Chondrocyte (in vitro differentiated cells): ENCODE results near the gene ZNF394. TPM values are rescaled to one million over a fixed set of nuclear protein-coding genes. Genes with fewer than 3 reads are reported as not detected.

ENCODE experiments used
- DNase-seq: peaks from one replicate; pipeline ENCODE4 v3.0.0; 2021; ENCODE audit warnings: mixed read lengths, low spot score
- H3K27ac Mint-ChIP-seq: one replicate; pipeline ENCODE4 v1.8.0; 2021; ENCODE audit warnings: mild to moderate bottlenecking, moderate library complexity, mixed read lengths; ENCODE audit not compliant: unreplicated experiment
- H3K27me3 Mint-ChIP-seq: 2 replicates; pipeline ENCODE4 v1.8.0; 2021; ENCODE audit warnings: low read depth, mixed read lengths
- H3K36me3 Mint-ChIP-seq: 2 replicates; pipeline ENCODE4 v1.8.0; 2021; ENCODE audit warnings: low read depth, mixed read lengths
- H3K4me1 Mint-ChIP-seq: 2 replicates; pipeline ENCODE4 v1.8.0; 2021; ENCODE audit warnings: low read depth, mild to moderate bottlenecking, mixed read lengths
- H3K4me3 Mint-ChIP-seq: one replicate; pipeline ENCODE4 v1.8.0; 2021; ENCODE audit warnings: mild to moderate bottlenecking, moderate library complexity, mixed read lengths; ENCODE audit not compliant: unreplicated experiment
- H3K9me3 Mint-ChIP-seq: 2 replicates; pipeline ENCODE4 v1.8.0; 2021; ENCODE audit warnings: low read depth, mixed read lengths
- total RNA-seq: library from RNA; stranded (reverse); gene quantifications from 3 replicates; pipeline ENCODE4 v1.2.1, GENCODE V29; 2021
- TF ChIP-seq, protein P1 (sequence below): fragments of 200-600 bp; sonication (generic); IDR thresholded peaks from 2 replicates; pipeline ENCODE4 v1.5.0; 2021; ENCODE audit warnings: antibody characterized with exemption, mild to moderate bottlenecking, moderate library complexity

ZNF394 gene
- total RNA-seq, 1 donor from 2014 or later: 15.7 TPM

- TF ChIP-seq, protein P1, sequence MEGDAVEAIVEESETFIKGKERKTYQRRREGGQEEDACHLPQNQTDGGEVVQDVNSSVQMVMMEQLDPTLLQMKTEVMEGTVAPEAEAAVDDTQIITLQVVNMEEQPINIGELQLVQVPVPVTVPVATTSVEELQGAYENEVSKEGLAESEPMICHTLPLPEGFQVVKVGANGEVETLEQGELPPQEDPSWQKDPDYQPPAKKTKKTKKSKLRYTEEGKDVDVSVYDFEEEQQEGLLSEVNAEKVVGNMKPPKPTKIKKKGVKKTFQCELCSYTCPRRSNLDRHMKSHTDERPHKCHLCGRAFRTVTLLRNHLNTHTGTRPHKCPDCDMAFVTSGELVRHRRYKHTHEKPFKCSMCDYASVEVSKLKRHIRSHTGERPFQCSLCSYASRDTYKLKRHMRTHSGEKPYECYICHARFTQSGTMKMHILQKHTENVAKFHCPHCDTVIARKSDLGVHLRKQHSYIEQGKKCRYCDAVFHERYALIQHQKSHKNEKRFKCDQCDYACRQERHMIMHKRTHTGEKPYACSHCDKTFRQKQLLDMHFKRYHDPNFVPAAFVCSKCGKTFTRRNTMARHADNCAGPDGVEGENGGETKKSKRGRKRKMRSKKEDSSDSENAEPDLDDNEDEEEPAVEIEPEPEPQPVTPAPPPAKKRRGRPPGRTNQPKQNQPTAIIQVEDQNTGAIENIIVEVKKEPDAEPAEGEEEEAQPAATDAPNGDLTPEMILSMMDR: no peak
- H3K9me3 Mint-ChIP-seq: peaks cover 43% of the 10 kb centered on the region
- DNase-seq: no peak
- no peaks in the 10 kb centered on the region for H3K4me1 Mint-ChIP-seq
- peaks cover 16% of the 10 kb centered on the region for H3K36me3 Mint-ChIP-seq
- H3K27me3 Mint-ChIP-seq: no peaks in the 10 kb centered on the region
- H3K27ac Mint-ChIP-seq: no peak overlapping the region
- H3K4me3 Mint-ChIP-seq: no peak overlapping the region
These were observed 40.5 kb upstream of the ZNF394 start for GRCh38 chr7:99540542-99540941.

DNA sequence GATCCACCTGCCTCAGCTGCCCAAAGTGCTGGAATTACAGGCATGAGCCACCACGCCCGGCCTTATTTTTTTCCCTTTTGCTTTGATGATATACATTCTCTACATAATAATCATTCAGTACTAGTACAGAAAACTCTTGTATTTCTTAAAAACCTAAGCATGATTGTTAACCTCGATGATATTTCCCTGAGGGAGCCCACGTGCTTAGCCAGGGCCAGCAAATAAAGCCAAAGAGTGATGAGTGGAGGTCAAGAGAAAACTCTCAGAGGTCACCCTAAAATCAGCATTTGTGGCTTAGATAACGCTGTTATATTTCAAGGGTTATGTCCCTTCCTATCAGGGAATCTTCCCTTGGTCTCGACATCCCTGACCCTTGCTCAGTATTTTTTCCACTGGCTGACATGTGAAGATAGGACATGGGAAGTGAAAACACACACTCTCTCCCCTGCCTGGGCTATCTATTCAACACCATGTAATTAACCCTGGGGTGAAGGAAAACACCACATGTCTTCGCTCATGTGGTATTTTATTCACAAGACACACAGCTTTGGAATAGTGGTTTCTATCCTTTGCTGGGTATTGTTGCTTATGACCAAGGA, 39.2 kb upstream of the ZNF394 start:
- TF ChIP-seq, protein P1: no peak
- no peak for DNase-seq
- Mint-ChIP-seq H3K4me1 (no peaks in the 10 kb centered on the region), H3K36me3 (peaks cover 17% of the 10 kb centered on the region), H3K9me3 (peaks cover 43% of the 10 kb centered on the region), H3K27ac (no peak overlapping the region), H3K4me3 (no peak overlapping the region), H3K27me3 (no peaks in the 10 kb centered on the region)

GRCh38 chr7:99535667-99536066, 35.6 kb upstream of the ZNF394 start:
- Mint-ChIP-seq H3K36me3 (peaks cover 40% of the 10 kb centered on the region), H3K27me3 (no peaks in the 10 kb centered on the region), H3K4me1 (no peaks in the 10 kb centered on the region), H3K9me3 (peaks cover 59% of the 10 kb centered on the region), H3K4me3 (no peak overlapping the region), H3K27ac (no peak overlapping the region)
- DNase-seq: no peak
- TF ChIP-seq, protein P1: no peak

- H3K4me3 Mint-ChIP-seq: no peak overlapping the region
- peak; percentile 38 for DNase-seq
- H3K4me1 Mint-ChIP-seq: no peaks in the 10 kb centered on the region
- H3K27me3 Mint-ChIP-seq: no peaks in the 10 kb centered on the region
- no peak overlapping the region for H3K27ac Mint-ChIP-seq
- peaks cover 67% of the 10 kb centered on the region for H3K36me3 Mint-ChIP-seq
- TF ChIP-seq, protein P1: no peak
- peaks cover 47% of the 10 kb centered on the region for H3K9me3 Mint-ChIP-seq
These were observed 31.3 kb upstream of the ZNF394 start for GRCh38 chr7:99531354-99531765.

- H3K27ac Mint-ChIP-seq: no peak overlapping the region
- no peaks in the 10 kb centered on the region for H3K4me1 Mint-ChIP-seq
- no peaks in the 10 kb centered on the region for H3K27me3 Mint-ChIP-seq
- peak; percentile 26 for DNase-seq
- peaks cover 20% of the 10 kb centered on the region for H3K9me3 Mint-ChIP-seq
- TF ChIP-seq, protein P1: peak; percentile 66
- H3K36me3 Mint-ChIP-seq: peaks cover 53% of the 10 kb centered on the region
- no peak overlapping the region for H3K4me3 Mint-ChIP-seq
These were observed 25.8 kb upstream of the ZNF394 start for GRCh38 chr7:99525713-99526440.
